ENCODE results near the gene KIF2A. TPM values are rescaled to one million over a fixed set of nuclear protein-coding genes. Genes with fewer than 3 reads are reported as not detected.

Gene KIF2A
- total RNA-seq, 1 donor from 2014 or later: 285 TPM

GRCh38 chr5:62372600-62372999 is 66.6 kb downstream of the KIF2A start:
- H3K27me3 Mint-ChIP-seq (ENCODE audit: low read depth): no peaks in the 10 kb centered on the region
- DNase-seq (ENCODE audit: low spot score): no peak
- H3K36me3 Mint-ChIP-seq (ENCODE audit: low read depth): peaks cover 65% of the 10 kb centered on the region
- intact Hi-C loops (cut with micrococcal nuclease): no loop called here
- H3K4me1 Mint-ChIP-seq (ENCODE audit: low read depth): peaks cover 13% of the 10 kb centered on the region
- H3K4me3 Mint-ChIP-seq (ENCODE audit: low read depth): no peak overlapping the region
- H3K27ac Mint-ChIP-seq: no peak overlapping the region
- no peaks in the 10 kb centered on the region for H3K9me3 Mint-ChIP-seq

GRCh38 chr5:62373382-62373781 is 67.4 kb downstream of the KIF2A start:
- Mint-ChIP-seq H3K27ac (no peak overlapping the region), H3K36me3 (ENCODE audit: low read depth) (peaks cover 73% of the 10 kb centered on the region), H3K9me3 (no peaks in the 10 kb centered on the region), H3K4me3 (ENCODE audit: low read depth) (no peak overlapping the region), H3K4me1 (ENCODE audit: low read depth) (peaks cover 14% of the 10 kb centered on the region), H3K27me3 (ENCODE audit: low read depth) (no peaks in the 10 kb centered on the region)
- intact Hi-C loops (cut with micrococcal nuclease): no loop called here
- no peak for DNase-seq (ENCODE audit: low spot score)

GRCh38 chr5:62374090-62374489 is 68.1 kb downstream of the KIF2A start:
- Mint-ChIP-seq H3K4me3 (ENCODE audit: low read depth) (no peak overlapping the region), H3K27me3 (ENCODE audit: low read depth) (no peaks in the 10 kb centered on the region), H3K4me1 (ENCODE audit: low read depth) (peaks cover 12% of the 10 kb centered on the region), H3K9me3 (no peaks in the 10 kb centered on the region), H3K36me3 (ENCODE audit: low read depth) (peaks cover 76% of the 10 kb centered on the region), H3K27ac (no peak overlapping the region)
- no peak for DNase-seq (ENCODE audit: low spot score)
- intact Hi-C loops (cut with micrococcal nuclease): loop anchor here (2.0 kb wide), 1 partner anchor 15 kb away; no protein-coding TSS in a partner anchor

GRCh38 chr5:62375627-62376026 is 69.6 kb downstream of the KIF2A start:
- DNase-seq (ENCODE audit: low spot score): no peak
- Mint-ChIP-seq H3K36me3 (ENCODE audit: low read depth) (peaks cover 81% of the 10 kb centered on the region), H3K9me3 (no peaks in the 10 kb centered on the region), H3K4me1 (ENCODE audit: low read depth) (peaks cover 8% of the 10 kb centered on the region), H3K27me3 (ENCODE audit: low read depth) (no peaks in the 10 kb centered on the region), H3K27ac (no peak overlapping the region), H3K4me3 (ENCODE audit: low read depth) (no peak overlapping the region)
- intact Hi-C loops (cut with micrococcal nuclease): loop anchor here (2.0 kb wide), 1 partner anchor 13 kb away; no protein-coding TSS in a partner anchor

- H3K27ac Mint-ChIP-seq: peak overlapping the region; percentile 64
- no peak overlapping the region for H3K4me3 Mint-ChIP-seq (ENCODE audit: low read depth)
- intact Hi-C loops (cut with micrococcal nuclease): no loop called here
- H3K36me3 Mint-ChIP-seq (ENCODE audit: low read depth): peaks cover 81% of the 10 kb centered on the region
- H3K9me3 Mint-ChIP-seq: no peaks in the 10 kb centered on the region
- no peak for DNase-seq (ENCODE audit: low spot score)
- H3K4me1 Mint-ChIP-seq (ENCODE audit: low read depth): peaks cover 9% of the 10 kb centered on the region
- no peaks in the 10 kb centered on the region for H3K27me3 Mint-ChIP-seq (ENCODE audit: low read depth)
Observed at GRCh38 chr5:62376064-62376463, 70.1 kb downstream of the KIF2A start.

- peaks cover 77% of the 10 kb centered on the region for H3K36me3 Mint-ChIP-seq (ENCODE audit: low read depth)
- intact Hi-C loops (cut with micrococcal nuclease): no loop called here
- no peak for DNase-seq (ENCODE audit: low spot score)
- no peaks in the 10 kb centered on the region for H3K9me3 Mint-ChIP-seq
- H3K27me3 Mint-ChIP-seq (ENCODE audit: low read depth): no peaks in the 10 kb centered on the region
- no peak overlapping the region for H3K4me3 Mint-ChIP-seq (ENCODE audit: low read depth)
- peaks cover 3% of the 10 kb centered on the region for H3K4me1 Mint-ChIP-seq (ENCODE audit: low read depth)
- no peak overlapping the region for H3K27ac Mint-ChIP-seq
Observed at GRCh38 chr5:62385131-62385530, 79.1 kb downstream of the KIF2A start.

- Mint-ChIP-seq H3K27me3 (ENCODE audit: low read depth) (no peaks in the 10 kb centered on the region), H3K4me3 (ENCODE audit: low read depth) (no peak overlapping the region), H3K9me3 (no peaks in the 10 kb centered on the region), H3K36me3 (ENCODE audit: low read depth) (peaks cover 77% of the 10 kb centered on the region), H3K4me1 (ENCODE audit: low read depth) (peaks cover 3% of the 10 kb centered on the region), H3K27ac (no peak overlapping the region)
- intact Hi-C loops (cut with micrococcal nuclease): no loop called here
- no peak for DNase-seq (ENCODE audit: low spot score)
Observed at GRCh38 chr5:62385816-62386400, 79.9 kb downstream of the KIF2A start.

- Mint-ChIP-seq H3K27ac (no peak overlapping the region), H3K36me3 (ENCODE audit: low read depth) (peaks cover 73% of the 10 kb centered on the region), H3K4me1 (ENCODE audit: low read depth) (peaks cover 2% of the 10 kb centered on the region), H3K27me3 (ENCODE audit: low read depth) (no peaks in the 10 kb centered on the region), H3K9me3 (no peaks in the 10 kb centered on the region), H3K4me3 (ENCODE audit: low read depth) (no peak overlapping the region)
- DNase-seq (ENCODE audit: low spot score): no peak
- intact Hi-C loops (cut with micrococcal nuclease): no loop called here
Observed at GRCh38 chr5:62386824-62387223, 80.8 kb downstream of the KIF2A start.

GRCh38 chr5:62395210-62395950 is 89.4 kb downstream of the KIF2A start:
- H3K36me3 Mint-ChIP-seq (ENCODE audit: low read depth): peaks cover 82% of the 10 kb centered on the region
- H3K4me3 Mint-ChIP-seq (ENCODE audit: low read depth): no peak overlapping the region
- no peak for DNase-seq (ENCODE audit: low spot score)
- H3K9me3 Mint-ChIP-seq: no peaks in the 10 kb centered on the region
- peak overlapping the region; percentile 86 for H3K27ac Mint-ChIP-seq
- intact Hi-C loops (cut with micrococcal nuclease): loop anchor here (1.0 kb wide), 1 partner anchor 8 kb away; the partner anchor contains the start of gene DIMT1
- H3K4me1 Mint-ChIP-seq (ENCODE audit: low read depth): peaks cover 35% of the 10 kb centered on the region
- H3K27me3 Mint-ChIP-seq (ENCODE audit: low read depth): no peaks in the 10 kb centered on the region

- intact Hi-C loops (cut with micrococcal nuclease): loop anchor here (1.0 to 5.0 kb wide), 5 partner anchors 8 to 181 kb away; partner anchors contain the start of genes IPO11 and KIF2A
- no peaks in the 10 kb centered on the region for H3K27me3 Mint-ChIP-seq (ENCODE audit: low read depth)
- H3K9me3 Mint-ChIP-seq: no peaks in the 10 kb centered on the region
- peak within 1 kb of the TSS; percentile 94 for H3K4me3 Mint-ChIP-seq (ENCODE audit: low read depth)
- peaks cover 25% of the 10 kb centered on the region for H3K4me1 Mint-ChIP-seq (ENCODE audit: low read depth)
- peak within 1 kb of the TSS; percentile 91 for H3K27ac Mint-ChIP-seq
- peaks cover 34% of the 10 kb centered on the region for H3K36me3 Mint-ChIP-seq (ENCODE audit: low read depth)
- peak; percentile 92 for DNase-seq (ENCODE audit: low spot score)
Observed at GRCh38 chr5:62403411-62404250, 97.6 kb downstream of the KIF2A start, which contains the start of gene DIMT1. Gene DIMT1 (minus strand): TSS chr5:62403905. CDS start chr5:62403772, 133 bp downstream.

GRCh38 chr5:62412549-62413329 is 106.7 kb downstream of the KIF2A start, which contains the start of gene IPO11:
Gene IPO11 (plus strand): TSS chr5:62412763. CDS start chr5:62437280, 24,517 bp downstream.
- Mint-ChIP-seq H3K4me1 (ENCODE audit: low read depth) (peaks cover 14% of the 10 kb centered on the region), H3K4me3 (ENCODE audit: low read depth) (peak within 1 kb of the TSS; percentile 89), H3K9me3 (no peaks in the 10 kb centered on the region), H3K36me3 (ENCODE audit: low read depth) (peaks cover 5% of the 10 kb centered on the region), H3K27me3 (ENCODE audit: low read depth) (peaks cover 2% of the 10 kb centered on the region), H3K27ac (peak within 1 kb of the TSS; percentile 94)
- intact Hi-C loops (cut with micrococcal nuclease): loop anchor here (1.0 kb wide), 1 partner anchor 9 kb away; the partner anchor contains the start of gene DIMT1
- peak; percentile 99 for DNase-seq (ENCODE audit: low spot score)

- no peaks in the 10 kb centered on the region for H3K9me3 Mint-ChIP-seq
- peak overlapping the region; percentile 89 for H3K4me3 Mint-ChIP-seq (ENCODE audit: low read depth)
- H3K27ac Mint-ChIP-seq: peak overlapping the region; percentile 94
- no peak for DNase-seq (ENCODE audit: low spot score)
- intact Hi-C loops (cut with micrococcal nuclease): no loop called here
- peaks cover 5% of the 10 kb centered on the region for H3K36me3 Mint-ChIP-seq (ENCODE audit: low read depth)
- H3K27me3 Mint-ChIP-seq (ENCODE audit: low read depth): peaks cover 2% of the 10 kb centered on the region
- peaks cover 14% of the 10 kb centered on the region for H3K4me1 Mint-ChIP-seq (ENCODE audit: low read depth)
Observed at GRCh38 chr5:62413711-62414110, 107.7 kb downstream of the KIF2A start.

Data from activated T-helper 2 cell treated with anti-CD3 and anti-CD28 coated beads, Interferon-gamma antibody, Interleukin-2, Interleukin-4, amounts not matched to agents 10 μg/mL and 5 μg/mL and 100 μg/mL, durations not matched to agents 14 hours and 24 hours and 36 hours (primary cell).